ENCODE measurements around the gene MEF2A.
A peak's percentile ranks its signal among the peaks of the same experiment; 100 is the strongest.
"Not testable (repeated sequence)": the region's sequence is repeated elsewhere in the genome, so short reads cannot be mapped to it uniquely, and the experiment has no call there.

The MEF2A gene

GRCh38 chr15:99732751-99733267 is 167.0 kb downstream of the MEF2A start:
- no peak for DNase-seq

- DNase-seq: peak; percentile 98
These were observed 167.7 kb downstream of the MEF2A start, which contains the start of gene LYSMD4 for GRCh38 chr15:99733268-99734039. LYSMD4 (minus strand) TSS chr15:99733437; CDS start chr15:99731999, 1,438 bp downstream.

GRCh38 chr15:99734040-99734291 is 168.2 kb downstream of the MEF2A start:
- not testable (repeated sequence) for DNase-seq

DNA sequence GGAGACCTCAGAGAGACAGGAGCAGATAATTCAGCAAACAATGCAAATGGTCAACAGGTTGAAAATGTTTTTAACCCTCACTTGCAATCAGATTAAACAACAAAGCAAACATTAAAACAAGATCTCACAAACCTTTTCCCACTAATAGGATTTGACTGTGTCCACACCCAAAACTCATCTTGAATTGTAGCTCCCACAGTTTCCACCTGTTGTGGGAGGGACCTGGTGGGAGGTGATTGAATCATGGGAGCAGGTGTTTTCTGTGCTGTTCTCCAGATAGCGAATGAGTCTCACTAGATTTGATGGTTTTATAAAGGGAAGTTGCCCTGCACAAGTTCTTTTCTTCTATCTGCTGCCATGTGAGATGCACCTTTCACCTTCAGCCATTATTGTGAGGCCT is 168.8 kb downstream of the MEF2A start:
- no peak for DNase-seq

- DNase-seq: no peak
These were observed 170.1 kb downstream of the MEF2A start for GRCh38 chr15:99735868-99736267.

DNA sequence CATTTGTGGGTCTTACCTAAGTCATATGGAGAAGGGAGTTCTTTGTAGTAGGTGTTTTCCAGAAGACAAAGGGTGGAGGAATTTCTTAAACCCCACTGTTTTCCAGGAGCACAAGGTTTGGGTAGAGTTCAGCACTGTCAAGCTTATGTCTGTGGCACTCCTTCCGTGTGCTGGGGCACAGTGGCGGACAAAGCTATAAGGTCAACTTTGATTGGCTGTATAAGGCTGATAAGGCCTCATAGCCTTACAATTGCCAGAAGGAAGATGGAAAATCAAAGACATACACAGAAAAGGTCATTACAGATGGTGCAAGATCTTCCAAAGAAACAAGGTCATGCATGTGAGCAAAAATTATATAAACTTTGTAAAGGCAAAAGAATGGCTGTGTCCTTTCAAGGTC is 170.9 kb downstream of the MEF2A start:
- no peak for DNase-seq

GRCh38 chr15:99738021-99738847 is 172.4 kb downstream of the MEF2A start:
- no peak for DNase-seq

- no peak for DNase-seq
These were observed 176.1 kb downstream of the MEF2A start for GRCh38 chr15:99741835-99742234.

GRCh38 chr15:99744142-99744541 is 178.4 kb downstream of the MEF2A start:
- no peak for DNase-seq

- DNase-seq: no peak
These were observed 179.7 kb downstream of the MEF2A start for GRCh38 chr15:99745370-99746086.

DNA sequence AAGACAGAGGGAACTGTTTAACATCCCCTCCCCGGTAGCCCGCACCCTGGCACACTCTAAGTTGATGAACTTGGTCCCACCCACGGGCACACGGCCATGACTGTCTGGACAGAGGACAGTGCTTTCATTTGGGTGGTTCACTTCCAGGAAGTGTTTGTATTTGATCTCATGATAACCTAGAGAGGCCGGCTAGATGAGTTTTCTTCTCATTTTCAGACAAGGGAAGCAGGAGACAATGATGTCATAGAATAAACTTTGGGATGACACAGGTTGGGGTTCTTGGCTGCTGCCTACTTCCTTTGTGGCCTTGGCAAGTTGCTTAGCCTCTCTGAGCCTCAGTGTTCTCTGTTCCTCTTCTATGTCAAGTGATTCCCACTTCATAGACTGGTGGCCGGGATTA is 183.6 kb downstream of the MEF2A start:
- no peak for DNase-seq

DNA sequence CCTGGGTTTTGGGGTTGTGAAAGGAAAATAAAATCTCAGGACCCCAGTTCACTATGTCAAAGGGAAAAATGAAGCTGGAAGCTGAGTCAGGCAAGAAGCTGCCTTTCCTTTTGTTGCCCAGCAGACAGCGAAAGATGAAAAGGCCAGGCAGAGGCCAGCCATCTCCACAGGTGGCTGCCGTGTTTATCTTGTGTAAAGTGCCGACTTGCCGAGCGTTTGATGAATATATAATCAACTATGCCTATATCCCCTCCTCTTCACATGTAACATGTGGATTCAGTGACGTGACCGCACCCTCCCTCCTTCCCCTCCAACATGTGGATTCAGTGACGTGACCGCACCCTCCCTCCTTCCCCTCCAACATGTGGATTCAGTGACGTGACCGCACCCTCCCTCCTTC is 184.5 kb downstream of the MEF2A start:
- DNase-seq: not testable (repeated sequence)

DNA sequence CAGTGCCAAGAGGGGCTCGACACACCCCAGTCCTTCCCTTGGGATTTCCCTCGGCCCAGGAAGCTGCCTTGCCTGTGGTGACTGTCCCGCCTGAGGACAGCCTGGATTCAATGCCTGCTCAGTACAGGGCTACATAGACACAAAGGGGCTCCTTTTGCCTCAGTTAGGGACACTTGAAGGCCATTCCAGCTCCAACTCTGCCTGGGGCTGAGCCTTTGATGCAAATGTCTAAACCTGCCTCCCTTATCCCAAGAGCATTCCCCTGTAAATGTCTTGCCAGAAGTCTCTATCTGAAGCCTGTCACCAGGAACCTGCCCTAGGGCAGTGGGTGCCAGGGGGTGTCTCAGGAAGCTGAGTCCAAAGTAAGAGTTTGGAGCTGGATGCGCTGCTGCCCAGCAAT is 186.8 kb downstream of the MEF2A start:
- no peak for DNase-seq

DNA sequence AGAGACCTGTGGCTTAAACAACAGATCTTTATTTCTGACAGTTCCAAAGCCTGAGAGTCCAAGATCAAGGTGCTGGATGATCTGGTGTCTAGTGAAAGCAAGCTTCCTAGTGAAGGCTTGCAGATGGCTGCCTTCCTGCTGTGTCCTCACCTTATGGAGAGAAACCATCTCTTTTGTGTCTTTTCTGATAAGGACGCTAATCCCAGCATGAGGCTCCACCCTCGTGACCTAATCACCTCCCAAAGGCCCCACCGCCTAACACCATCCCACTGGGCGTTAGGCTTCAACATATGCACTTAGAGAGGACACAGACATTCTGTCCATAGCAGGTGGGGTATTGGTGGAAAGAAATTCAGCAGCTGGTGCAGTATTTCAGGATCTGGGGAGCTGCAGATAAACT is 187.3 kb downstream of the MEF2A start:
- no peak for DNase-seq

- peak; percentile 13 for DNase-seq
These were observed 190.1 kb downstream of the MEF2A start for GRCh38 chr15:99755692-99756409.

DNA sequence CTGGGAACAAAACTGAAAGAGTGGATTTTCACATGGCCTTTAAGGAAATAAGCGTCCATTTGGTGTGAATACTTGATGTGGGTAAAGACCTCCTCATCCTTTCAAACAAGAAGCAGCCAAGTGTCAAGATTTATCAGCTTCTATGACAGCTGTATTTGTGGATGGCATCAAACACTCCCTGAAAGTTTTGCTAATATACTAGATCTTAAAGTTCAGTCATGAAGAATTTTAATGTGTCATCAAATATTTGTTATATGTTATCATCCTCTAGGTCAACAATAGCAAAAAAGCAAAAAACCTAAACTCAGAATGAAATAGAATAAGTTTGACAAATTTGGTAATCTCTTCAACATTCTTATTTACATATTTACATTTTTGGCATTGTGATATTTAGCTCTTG is 196.5 kb downstream of the MEF2A start:
- no peak for DNase-seq

DNA sequence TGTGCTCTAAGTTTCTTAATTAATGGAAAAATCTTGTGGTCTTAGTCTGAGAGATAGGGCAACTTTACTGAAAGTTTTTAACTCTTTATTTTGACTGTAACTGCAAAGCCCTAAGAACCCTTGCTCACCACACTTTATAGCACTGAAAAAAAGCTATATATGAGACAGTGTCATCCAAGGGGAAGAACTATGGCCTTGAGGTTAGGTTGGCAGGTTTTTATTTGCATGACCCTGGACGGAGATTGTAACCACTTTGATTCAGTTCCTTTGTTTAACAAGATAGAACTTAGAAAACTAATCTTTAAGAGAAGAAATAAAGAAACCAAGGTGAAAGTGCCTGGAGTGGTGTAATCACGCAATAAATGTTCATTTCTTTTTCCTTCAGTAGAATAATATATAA is 198.0 kb downstream of the MEF2A start:
- no peak for DNase-seq

DNA sequence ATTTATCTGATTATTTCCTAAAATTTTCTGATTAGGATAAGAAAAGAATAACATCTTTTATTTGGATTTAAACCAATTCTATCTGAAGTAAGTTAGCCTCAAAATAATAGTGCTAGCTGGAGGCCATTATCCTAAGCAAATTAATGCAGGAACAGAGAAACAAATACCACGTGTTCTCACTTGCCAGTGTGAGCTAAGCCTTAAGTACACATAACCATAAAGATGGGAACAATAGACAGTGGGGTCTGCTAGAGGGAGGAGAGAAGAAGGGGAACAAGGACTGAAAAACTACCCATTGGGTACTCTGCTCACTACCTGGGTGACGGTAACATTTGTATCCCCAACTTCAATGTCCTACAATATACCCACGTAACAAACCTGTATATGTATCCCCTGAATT is 198.7 kb downstream of the MEF2A start:
- DNase-seq: no peak

Data from effector CD4-positive, alpha-beta T cell (primary cell).